Measurements from ENCODE around the gene MUSTN1. TPM values are rescaled to one million over a fixed set of nuclear protein-coding genes. Genes with fewer than 3 reads are reported as not detected.

MUSTN1 gene
- polyA plus RNA-seq, 2 of the 4 experiments (the other 2 are of a cell fraction) = not detected

DNA sequence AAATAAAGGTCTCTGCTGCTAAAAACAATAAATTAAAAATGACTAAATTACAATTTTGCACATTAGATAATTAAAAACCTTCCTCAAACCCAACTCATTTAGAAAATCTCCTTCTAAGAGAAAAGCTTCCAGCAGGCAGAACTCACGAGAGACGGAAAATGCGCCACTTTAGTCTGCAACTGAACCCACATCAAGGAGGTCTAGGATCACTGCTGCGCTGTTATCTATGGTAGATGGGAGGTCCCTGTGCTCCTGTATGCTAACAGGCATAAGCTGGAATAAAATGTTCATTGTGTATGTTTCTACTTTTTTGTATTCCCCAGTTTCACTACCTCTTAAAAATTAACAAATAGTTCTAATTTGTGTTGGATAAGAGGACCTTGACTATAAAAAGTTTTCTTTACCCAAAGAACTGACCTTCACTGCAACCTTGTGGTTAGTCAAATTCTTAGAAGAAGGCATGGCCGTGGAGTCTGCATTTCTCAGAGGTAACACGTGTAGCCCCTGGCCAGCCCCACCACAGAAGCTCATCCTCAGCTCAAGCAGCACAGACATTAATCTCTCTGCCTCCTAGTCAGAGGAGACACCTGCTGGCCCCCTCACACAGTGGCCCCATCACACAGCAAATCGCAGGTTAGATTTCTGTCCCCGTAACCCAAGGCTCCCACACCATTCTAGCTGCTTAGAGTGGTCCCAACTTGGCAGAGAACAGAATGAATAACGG, 40.2 kb upstream of the MUSTN1 start:
- ChIA-PET CTCF (interaction anchor here (1.4 to 1.8 kb wide), 2 partner anchors 19 to 32 kb away, joined by 3 to 4 read pairs; no protein-coding TSS in a partner anchor), POLR2A (no interaction called here)
- TF ChIP-seq, protein P1, sequence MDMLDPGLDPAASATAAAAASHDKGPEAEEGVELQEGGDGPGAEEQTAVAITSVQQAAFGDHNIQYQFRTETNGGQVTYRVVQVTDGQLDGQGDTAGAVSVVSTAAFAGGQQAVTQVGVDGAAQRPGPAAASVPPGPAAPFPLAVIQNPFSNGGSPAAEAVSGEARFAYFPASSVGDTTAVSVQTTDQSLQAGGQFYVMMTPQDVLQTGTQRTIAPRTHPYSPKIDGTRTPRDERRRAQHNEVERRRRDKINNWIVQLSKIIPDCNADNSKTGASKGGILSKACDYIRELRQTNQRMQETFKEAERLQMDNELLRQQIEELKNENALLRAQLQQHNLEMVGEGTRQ (IDR thresholded peaks at IDR 0.05) = no peak
- no peak for TF ChIP-seq NPAS2 (CRISPR knock-in tag; IDR thresholded peaks at IDR 0.05; ENCODE audit: borderline replicate concordance)
- no peak for TF ChIP-seq ZC3H11A (IDR thresholded peaks at IDR 0.05)
- no peak for TF ChIP-seq MYC (IDR thresholded peaks at IDR 0.05; ENCODE audit: borderline replicate concordance, low read length)
- TF ChIP-seq ZFP36 (IDR thresholded peaks at IDR 0.05; ENCODE audit: borderline replicate concordance, partially characterized antibody) = no peak
- TF ChIP-seq POLR2AphosphoS2 (conservative IDR thresholded peaks at IDR 0.05; ENCODE audit: low read length) = no peak
- TF ChIP-seq RAD21 (conservative IDR thresholded peaks at IDR 0.05 in 1 of 2, IDR thresholded peaks at IDR 0.05 in 1 of 2) = no peak
- TF ChIP-seq EHF (CRISPR knock-in tag; IDR thresholded peaks at IDR 0.05) = no peak
- no peak overlapping the region for H3K4me3 ChIP-seq
- no peak for FAIRE-seq
- H3K4me2 ChIP-seq = no peak overlapping the region
- no peak overlapping the region for H3K27ac ChIP-seq
- no peak for DNase-seq (ENCODE audit: low read depth in 1 of 2, low spot score in 1 of 2)
- H3K4me1 ChIP-seq = peaks cover 9% of the 10 kb centered on the region
- WGBS (ENCODE audit: missing lambda C conversion rate) = 89% methylated on average over 9 of the region's 9 CpGs
- no peak for ATAC-seq
- H3K9me3 ChIP-seq = no peaks in the 10 kb centered on the region

DNA sequence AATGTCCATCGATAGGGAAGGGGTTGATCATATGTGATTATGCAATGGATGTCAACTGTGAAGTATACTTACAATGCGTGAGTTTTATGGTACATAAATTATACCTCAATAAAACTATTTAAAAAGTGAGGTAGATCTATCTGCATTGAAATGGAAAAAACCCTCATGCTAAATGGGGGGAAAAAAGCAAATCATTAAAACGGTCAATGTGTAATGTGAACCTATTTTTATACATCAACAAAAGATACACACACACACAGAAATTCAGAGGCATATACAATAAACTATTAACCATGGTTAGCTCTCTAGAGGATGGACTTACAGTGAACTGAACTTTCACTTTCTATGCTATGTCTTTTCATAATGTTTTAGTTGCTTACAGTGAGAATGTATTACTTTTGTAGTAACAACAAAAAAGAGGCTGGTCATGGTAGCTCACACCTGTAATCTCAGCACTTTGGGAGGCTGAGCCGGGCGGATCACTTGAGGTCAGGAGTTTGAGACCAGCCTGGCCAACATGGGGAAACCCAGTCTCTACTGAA, 39.4 kb upstream of the MUSTN1 start:
- H3K4me3 ChIP-seq = no peak overlapping the region
- H3K4me1 ChIP-seq = peaks cover 9% of the 10 kb centered on the region
- FAIRE-seq (no peak), DNase-seq (ENCODE audit: low read depth in 1 of 2, low spot score in 1 of 2) (no peak), ATAC-seq (no peak)
- TF ChIP-seq POLR2AphosphoS2 (conservative IDR thresholded peaks at IDR 0.05; ENCODE audit: low read length) (no peak), MYC (IDR thresholded peaks at IDR 0.05; ENCODE audit: borderline replicate concordance, low read length) (no peak), MAFK (IDR thresholded peaks at IDR 0.05; ENCODE audit: partially characterized antibody) (no peak), MAZ (IDR thresholded peaks at IDR 0.05; ENCODE audit: borderline replicate concordance, low read depth, low read length) (no peak), EP300 (IDR thresholded peaks at IDR 0.05) (no peak)
- WGBS (ENCODE audit: missing lambda C conversion rate) = 81% methylated on average over 5 of the region's 5 CpGs
- no peaks in the 10 kb centered on the region for H3K9me3 ChIP-seq
- no peak overlapping the region for H3K27ac ChIP-seq
- H3K4me2 ChIP-seq = no peak overlapping the region
- ChIA-PET POLR2A (no interaction called here), CTCF (interaction anchor here (0.6 to 1.8 kb wide), 3 partner anchors 18 to 60 kb away, joined by 3 to 4 read pairs (median 3); no protein-coding TSS in a partner anchor)

DNA sequence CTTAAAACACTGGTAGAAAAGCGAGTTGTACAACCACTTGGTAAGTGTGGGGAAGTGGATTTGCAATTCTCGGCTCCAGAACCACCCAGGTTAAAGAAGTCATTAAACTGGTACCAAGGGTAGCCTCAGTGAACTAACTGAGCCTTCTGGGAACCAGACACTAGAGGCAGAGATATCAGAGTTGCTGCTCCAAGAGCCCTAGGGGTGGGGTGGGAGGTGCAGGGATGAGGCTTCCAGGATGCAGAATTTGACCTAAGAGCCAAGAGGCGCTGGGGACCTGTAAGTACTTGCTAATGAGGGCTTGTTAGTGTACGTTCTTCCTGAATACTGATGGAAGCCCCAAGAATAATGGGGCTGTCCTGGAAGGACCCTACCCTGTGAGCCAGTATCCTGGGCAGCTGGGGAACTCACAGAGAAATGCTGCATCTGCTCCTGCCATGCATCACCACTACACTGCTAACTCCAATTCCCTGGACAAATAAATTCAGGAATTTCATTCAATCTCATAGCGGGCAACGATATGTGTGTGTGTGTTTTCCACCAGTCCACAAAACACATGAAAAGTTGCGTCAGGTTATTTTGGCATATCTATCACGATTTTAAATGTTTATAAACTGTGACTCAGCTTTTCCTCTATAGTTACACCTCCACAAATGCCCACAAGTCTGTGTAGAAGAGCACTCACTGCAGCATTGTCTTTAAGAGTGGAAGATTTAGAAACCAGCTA, 38.8 kb upstream of the MUSTN1 start:
- DNase-seq (ENCODE audit: low read depth in 1 of 2, low spot score in 1 of 2) = peak in 1 of 2 experiments; percentile 5
- Histone ChIP-seq H3K4me2 (no peak overlapping the region), H3K9me3 (no peaks in the 10 kb centered on the region), H3K4me1 (peaks cover 9% of the 10 kb centered on the region), H3K4me3 (no peak overlapping the region), H3K27ac (0 out of 6 replicates have a peak overlapping the region, but pooled peaks of 1 of the 2 experiments have one; percentile 3)
- no peak for FAIRE-seq
- no peak for TF ChIP-seq JUN (IDR thresholded peaks at IDR 0.05)
- peak; percentile 39 for TF ChIP-seq MAFK (IDR thresholded peaks at IDR 0.05; ENCODE audit: partially characterized antibody)
- 79% methylated on average over 8 of the region's 8 CpGs for WGBS (ENCODE audit: missing lambda C conversion rate)
- CTCF ChIA-PET = interaction anchor here (0.6 to 1.8 kb wide), 3 partner anchors 17 to 60 kb away, joined by 3 to 4 read pairs (median 3); no protein-coding TSS in a partner anchor
- ATAC-seq = 0 out of 6 replicates have a peak, but pooled peaks have one; percentile 37 to 43
- POLR2A ChIA-PET = no interaction called here

DNA sequence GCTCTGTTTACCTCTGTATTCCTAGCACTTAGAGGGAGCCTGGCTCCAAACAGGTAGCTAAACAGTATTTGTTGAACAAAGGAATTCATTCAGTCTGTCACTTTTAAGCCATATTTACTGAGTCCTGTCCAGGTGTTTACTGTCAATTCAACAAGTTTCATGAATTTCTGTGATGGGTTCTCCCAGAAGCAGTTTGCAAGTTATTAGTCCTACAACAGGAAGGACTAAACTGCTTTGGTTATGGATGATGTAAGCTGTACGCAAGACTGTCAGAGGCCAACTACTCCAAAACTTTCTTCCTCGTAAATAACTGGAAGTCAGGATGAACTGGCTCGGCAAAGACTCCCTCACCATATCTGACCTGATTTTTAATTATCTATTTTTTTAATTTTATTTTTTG, 37.4 kb upstream of the MUSTN1 start:
- FAIRE-seq (no peak), DNase-seq (ENCODE audit: low read depth in 1 of 2, low spot score in 1 of 2) (no peak), ATAC-seq (no peak)
- no peak overlapping the region for H3K4me3 ChIP-seq
- no peaks in the 10 kb centered on the region for H3K9me3 ChIP-seq
- H3K4me1 ChIP-seq = peaks cover 9% of the 10 kb centered on the region
- H3K27ac ChIP-seq = peak overlapping the region; percentile 23 to 35; a peak in 2 of 6 replicates
- WGBS (ENCODE audit: missing lambda C conversion rate) = 96% methylated on average over 3 of the region's 3 CpGs
- ChIA-PET CTCF (no interaction called here), POLR2A (no interaction called here)
- TF ChIP-seq CHD4 (IDR thresholded peaks at IDR 0.05; ENCODE audit: borderline replicate concordance) (no peak), NR3C1 (IDR thresholded peaks at IDR 0.05) (no peak), RARB (CRISPR knock-in tag; IDR thresholded peaks at IDR 0.05) (no peak), GATA3 (IDR thresholded peaks at IDR 0.05; ENCODE audit: borderline replicate concordance) (no peak), NFE2L2 (conservative IDR thresholded peaks at IDR 0.05; ENCODE audit: low read length) (no peak), EHF (CRISPR knock-in tag; IDR thresholded peaks at IDR 0.05) (no peak), TP53 (CRISPR knock-in tag; IDR thresholded peaks at IDR 0.05) (no peak)
- H3K4me2 ChIP-seq = no peak overlapping the region; the same call in 2 of the 3 replicates
